Glutamatergic neuron (in vitro differentiated cells): ENCODE data around the gene NYAP1. TPM values are rescaled to one million over a fixed set of nuclear protein-coding genes. Genes with fewer than 3 reads are reported as not detected.
A peak's percentile ranks its signal among the peaks of the same experiment; 100 is the strongest.

Source experiments
- DNase-seq: peaks from one replicate; pipeline ENCODE4 v3.0.0; 2022
- H3K27ac Mint-ChIP-seq: one replicate; pipeline ENCODE4 v1.8.0; 2020; ENCODE audit warnings: mild to moderate bottlenecking, mixed read lengths, inconsistent platforms; ENCODE audit not compliant: unreplicated experiment
- H3K27me3 Mint-ChIP-seq: one replicate; pipeline ENCODE4 v1.8.0; 2020; ENCODE audit warnings: mild to moderate bottlenecking, moderate library complexity, mixed read lengths, inconsistent platforms; ENCODE audit not compliant: unreplicated experiment
- H3K36me3 Mint-ChIP-seq: one replicate; pipeline ENCODE4 v1.8.0; 2020; ENCODE audit warnings: mild to moderate bottlenecking, mixed read lengths, inconsistent platforms; ENCODE audit not compliant: unreplicated experiment
- H3K4me1 Mint-ChIP-seq: one replicate; pipeline ENCODE4 v1.8.0; 2020; ENCODE audit warnings: mild to moderate bottlenecking, low read depth, mixed read lengths, inconsistent platforms; ENCODE audit not compliant: unreplicated experiment
- H3K4me3 Mint-ChIP-seq: one replicate; pipeline ENCODE4 v1.8.0; 2020; ENCODE audit warnings: mild to moderate bottlenecking, mixed read lengths, inconsistent platforms; ENCODE audit not compliant: unreplicated experiment
- H3K9me3 Mint-ChIP-seq: one replicate; pipeline ENCODE4 v1.8.0; 2020; ENCODE audit warnings: mild to moderate bottlenecking, moderate library complexity, mixed read lengths, inconsistent platforms; ENCODE audit not compliant: unreplicated experiment
- long read RNA-seq: library from polyadenylated mRNA; unstranded; transcript quantifications from one replicate; pipeline ENCODE4 v2.0.0, GENCODE V29; 2020; ENCODE audit not compliant: unreplicated experiment
- total RNA-seq: library from RNA; stranded (reverse); fragmentation: NEBNext Ultra II Directional; extraction: Animal tissue kit (Norgen Biotek cat#: 25700); gene quantifications from one replicate; pipeline ENCODE4 v1.2.1, GENCODE V29; 2021; ENCODE audit not compliant: unreplicated experiment
- TF ChIP-seq, protein P1 (sequence below): fragments of 200-600 bp; sonication (generic); IDR thresholded peaks from one replicate; pipeline ENCODE4 v1.5.0; 2021; ENCODE audit not compliant: partially characterized antibody, unreplicated experiment

Gene NYAP1
- total RNA-seq = 36.6 TPM
- long read RNA-seq = 0 reads

DNA sequence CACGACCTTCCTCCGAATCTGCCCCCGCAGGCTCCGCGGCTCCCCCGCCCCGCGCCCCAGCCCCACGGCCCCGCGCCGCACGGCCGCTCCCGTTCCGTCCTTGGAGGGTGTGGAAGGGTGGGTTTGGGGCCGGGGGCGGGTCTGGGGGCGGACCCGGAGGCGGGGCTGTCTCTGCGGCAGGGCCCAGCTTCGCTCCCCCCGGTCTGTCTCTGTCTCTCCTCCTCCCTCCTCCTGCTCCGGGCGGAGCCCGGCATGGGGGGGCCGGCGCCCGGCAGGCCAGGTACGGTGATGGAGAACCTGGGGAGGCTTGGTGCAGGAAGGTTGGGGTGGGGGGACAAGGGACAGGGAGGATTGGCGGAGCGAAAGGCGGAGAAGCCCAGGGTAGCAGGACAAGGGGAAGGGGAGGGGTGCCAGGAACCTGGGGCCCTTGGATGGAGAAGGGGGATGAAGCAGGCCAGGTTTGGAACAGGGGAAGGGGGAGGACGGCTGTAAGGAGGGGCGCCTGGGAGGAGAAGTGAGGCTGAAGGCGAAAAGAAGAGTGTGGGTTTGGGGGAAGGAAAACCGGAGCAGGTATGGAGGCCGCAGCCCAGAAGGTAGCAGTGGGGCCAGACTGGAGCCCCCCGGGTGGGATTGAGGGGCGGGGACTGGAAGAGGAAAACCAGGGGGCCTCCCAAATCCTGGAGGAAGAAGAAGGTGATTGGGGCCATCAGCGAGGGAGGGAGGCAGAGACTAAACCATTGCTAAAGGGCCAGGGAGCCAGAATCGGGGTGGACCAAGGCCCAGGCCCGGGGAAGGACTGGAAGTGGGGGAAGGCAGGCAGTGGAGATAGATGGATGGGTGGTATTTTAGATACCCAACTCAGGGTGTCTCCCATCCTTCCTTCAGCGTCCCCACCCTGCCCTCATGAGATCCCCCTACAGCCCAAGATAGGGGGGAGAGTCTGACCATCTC lies at the start of gene NYAP1:
Gene NYAP1, plus strand, starts transcription at position 206 of the 951 bp plus-strand sequence. CDS start 1,385 bp downstream, outside the sequence.
- peaks cover 5% of the 10 kb centered on the region for H3K27me3 Mint-ChIP-seq
- peak within 1 kb of the TSS; percentile 94 for H3K4me3 Mint-ChIP-seq
- H3K4me1 Mint-ChIP-seq = peaks cover 13% of the 10 kb centered on the region
- DNase-seq = no peak
- H3K36me3 Mint-ChIP-seq = no peaks in the 10 kb centered on the region
- H3K9me3 Mint-ChIP-seq = peaks cover 9% of the 10 kb centered on the region
- TF ChIP-seq, protein P1, sequence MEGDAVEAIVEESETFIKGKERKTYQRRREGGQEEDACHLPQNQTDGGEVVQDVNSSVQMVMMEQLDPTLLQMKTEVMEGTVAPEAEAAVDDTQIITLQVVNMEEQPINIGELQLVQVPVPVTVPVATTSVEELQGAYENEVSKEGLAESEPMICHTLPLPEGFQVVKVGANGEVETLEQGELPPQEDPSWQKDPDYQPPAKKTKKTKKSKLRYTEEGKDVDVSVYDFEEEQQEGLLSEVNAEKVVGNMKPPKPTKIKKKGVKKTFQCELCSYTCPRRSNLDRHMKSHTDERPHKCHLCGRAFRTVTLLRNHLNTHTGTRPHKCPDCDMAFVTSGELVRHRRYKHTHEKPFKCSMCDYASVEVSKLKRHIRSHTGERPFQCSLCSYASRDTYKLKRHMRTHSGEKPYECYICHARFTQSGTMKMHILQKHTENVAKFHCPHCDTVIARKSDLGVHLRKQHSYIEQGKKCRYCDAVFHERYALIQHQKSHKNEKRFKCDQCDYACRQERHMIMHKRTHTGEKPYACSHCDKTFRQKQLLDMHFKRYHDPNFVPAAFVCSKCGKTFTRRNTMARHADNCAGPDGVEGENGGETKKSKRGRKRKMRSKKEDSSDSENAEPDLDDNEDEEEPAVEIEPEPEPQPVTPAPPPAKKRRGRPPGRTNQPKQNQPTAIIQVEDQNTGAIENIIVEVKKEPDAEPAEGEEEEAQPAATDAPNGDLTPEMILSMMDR = no peak
- peak within 1 kb of the TSS; percentile 85 for H3K27ac Mint-ChIP-seq

DNA sequence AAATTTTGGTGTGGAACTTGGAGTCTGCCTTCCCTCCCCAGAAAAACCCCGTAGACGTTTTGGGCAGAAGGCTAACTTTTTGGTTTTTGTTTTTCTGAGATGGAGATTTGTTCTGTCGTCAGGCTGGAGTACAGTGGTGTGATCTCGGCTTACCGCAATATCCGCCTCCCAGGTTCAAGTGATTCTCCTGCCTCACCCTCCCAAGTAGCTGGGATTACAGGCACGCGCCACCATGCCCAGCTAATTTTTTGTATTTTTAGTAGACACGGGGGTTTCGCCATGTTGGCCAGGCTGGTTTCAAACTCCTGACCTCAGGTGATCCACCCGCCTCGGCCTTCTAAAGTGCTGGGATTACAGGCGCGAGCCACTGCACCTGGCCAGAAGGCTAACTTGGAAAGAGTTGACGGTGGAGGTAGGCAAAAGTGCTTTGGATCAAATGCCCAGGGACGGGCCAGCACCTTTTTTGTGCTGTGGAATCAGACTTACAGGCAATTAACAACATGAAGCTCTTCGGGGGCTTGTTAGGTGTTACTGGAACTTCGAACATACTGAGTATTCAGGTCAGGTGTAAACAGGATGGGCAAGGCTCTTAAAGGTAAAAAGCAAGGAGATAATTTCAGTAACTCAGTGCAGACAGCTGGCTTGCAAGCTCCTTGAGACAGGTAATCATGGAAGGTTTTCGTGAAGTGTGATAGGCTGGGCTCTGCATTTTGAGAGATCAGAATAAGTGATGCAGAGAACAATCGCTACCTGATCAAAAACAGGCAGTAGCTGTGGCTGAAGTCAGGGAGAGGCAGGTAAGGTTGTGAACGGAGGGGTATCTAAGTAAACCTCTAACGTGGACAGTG lies 49.2 kb upstream of the NYAP1 start:
- Mint-ChIP-seq H3K4me1 (peaks cover 8% of the 10 kb centered on the region), H3K27me3 (peaks cover 9% of the 10 kb centered on the region), H3K4me3 (peak overlapping the region; percentile 89), H3K9me3 (peaks cover 15% of the 10 kb centered on the region), H3K27ac (peak overlapping the region; percentile 10), H3K36me3 (no peaks in the 10 kb centered on the region)
- no peak for DNase-seq
- TF ChIP-seq, protein P1 = no peak

DNA sequence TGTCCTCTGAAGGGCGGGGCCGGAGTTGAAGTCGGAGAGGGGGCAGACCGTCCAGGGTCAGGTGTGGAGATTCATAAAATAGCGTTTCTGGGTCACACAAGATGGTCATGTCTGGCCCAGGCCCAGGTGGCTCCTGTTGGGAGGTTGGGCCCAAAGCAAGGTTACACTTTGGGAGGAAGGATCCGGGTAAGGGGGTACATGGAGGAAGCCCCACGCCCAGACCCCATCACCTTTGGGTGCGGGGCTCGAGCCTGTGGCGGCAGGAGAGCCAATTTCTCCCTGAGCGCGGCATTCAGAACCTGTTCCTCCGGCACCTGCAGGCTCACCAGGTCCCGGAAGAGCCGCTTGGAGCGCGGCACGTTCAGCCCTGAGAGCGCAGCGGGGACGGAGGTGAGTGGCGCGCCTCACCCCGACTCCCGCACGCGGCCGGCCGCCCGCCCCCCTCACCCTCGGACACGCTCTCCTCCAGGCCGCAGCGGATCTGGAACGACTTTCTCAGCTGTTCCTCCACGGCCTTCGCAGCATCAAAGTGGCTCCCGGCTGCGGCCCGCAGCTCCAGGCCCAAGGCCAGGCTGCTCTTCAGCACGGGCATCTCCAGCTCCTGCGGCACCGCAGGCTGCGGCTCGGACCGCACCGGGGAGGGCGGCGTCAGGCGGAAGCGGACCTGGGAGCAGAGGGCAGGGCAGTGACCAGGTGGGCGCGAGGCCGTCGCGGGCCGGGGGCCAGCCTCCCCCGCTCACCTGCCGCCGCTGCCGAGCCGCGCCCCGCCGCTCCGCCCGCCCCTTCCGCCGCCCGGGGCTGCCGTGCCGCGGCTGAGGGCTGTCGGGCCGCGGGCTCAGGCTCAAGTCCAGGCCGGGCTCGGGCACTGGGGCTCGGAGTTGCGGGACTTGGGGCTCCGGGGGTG lies 48.1 kb upstream of the NYAP1 start:
- Mint-ChIP-seq H3K36me3 (no peaks in the 10 kb centered on the region), H3K27me3 (peaks cover 5% of the 10 kb centered on the region), H3K4me3 (peak overlapping the region; percentile 91), H3K4me1 (peaks cover 8% of the 10 kb centered on the region), H3K9me3 (peaks cover 12% of the 10 kb centered on the region), H3K27ac (no peak overlapping the region)
- TF ChIP-seq, protein P1 = no peak
- peak; percentile 46 for DNase-seq

DNA sequence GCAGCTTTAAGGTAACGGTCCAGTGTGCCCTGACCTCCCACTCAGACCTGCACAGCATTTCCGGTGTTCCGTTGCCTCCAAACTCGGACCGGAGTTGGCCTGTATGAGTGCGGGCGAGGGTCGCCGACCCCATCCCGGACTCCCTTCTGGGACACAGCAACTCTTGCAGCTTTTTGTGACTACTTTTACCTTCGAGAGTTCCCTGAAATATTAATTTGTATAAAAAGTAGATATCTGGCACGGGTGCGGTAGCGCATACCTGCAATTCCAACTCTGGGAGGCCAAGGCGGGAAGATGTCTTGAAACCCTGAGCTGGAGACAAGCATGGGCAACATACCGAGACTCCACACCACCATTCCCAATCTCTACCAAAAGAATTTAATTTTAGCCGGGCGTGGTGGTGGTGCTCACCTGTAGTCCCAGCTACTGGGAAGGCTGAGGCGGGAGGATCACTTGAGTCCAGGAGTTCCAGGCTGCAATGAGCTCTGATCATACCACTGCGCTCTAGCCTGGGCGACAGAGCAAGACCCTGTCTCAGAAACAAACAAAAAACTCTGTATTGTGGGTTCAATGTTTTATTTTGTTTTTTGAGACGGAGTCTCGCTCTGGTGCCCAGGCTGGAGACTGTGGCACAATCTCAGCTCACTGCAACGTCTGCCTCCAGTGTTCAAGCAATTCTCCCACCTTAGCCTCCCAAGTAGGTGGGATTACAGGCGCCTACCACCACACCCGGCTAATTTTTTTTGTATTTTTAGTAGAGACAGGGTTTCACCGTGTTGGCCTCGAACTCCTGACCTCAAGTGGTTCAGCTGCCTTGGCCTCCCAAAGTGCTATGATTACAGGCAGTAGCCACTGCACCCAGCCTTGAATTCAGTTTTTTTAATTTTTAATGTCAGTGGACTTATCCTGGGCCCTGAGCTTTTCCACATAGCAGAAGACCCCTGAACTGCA lies 46.3 kb upstream of the NYAP1 start:
- TF ChIP-seq, protein P1 = no peak
- Mint-ChIP-seq H3K36me3 (no peaks in the 10 kb centered on the region), H3K4me3 (peak overlapping the region; percentile 46), H3K4me1 (peaks cover 8% of the 10 kb centered on the region), H3K9me3 (peaks cover 10% of the 10 kb centered on the region), H3K27ac (peak overlapping the region; percentile 33), H3K27me3 (peaks cover 4% of the 10 kb centered on the region)
- no peak for DNase-seq
